LNCaP clone FGC (cell line): ENCODE results near the gene ITGAL.

Experiments used
- DNase-seq: peaks from one replicate; pipeline ENCODE4 v3.0.0-alpha.2; 2011; ENCODE audit warnings: low read depth
- H3K4me3 ChIP-seq: 2 replicates; pipeline ENCODE4 v1.5.1; 2011; ENCODE audit warnings: mild to moderate bottlenecking, low read depth, low read length, control low read depth
- TF ChIP-seq, protein P1 (sequence below): IDR thresholded peaks from 2 replicates; pipeline ENCODE4 v1.5.1; 2012; ENCODE audit warnings: mild to moderate bottlenecking; ENCODE audit not compliant: control insufficient read depth, insufficient read depth; ENCODE audit errors: extremely low read depth

Gene ITGAL

DNA sequence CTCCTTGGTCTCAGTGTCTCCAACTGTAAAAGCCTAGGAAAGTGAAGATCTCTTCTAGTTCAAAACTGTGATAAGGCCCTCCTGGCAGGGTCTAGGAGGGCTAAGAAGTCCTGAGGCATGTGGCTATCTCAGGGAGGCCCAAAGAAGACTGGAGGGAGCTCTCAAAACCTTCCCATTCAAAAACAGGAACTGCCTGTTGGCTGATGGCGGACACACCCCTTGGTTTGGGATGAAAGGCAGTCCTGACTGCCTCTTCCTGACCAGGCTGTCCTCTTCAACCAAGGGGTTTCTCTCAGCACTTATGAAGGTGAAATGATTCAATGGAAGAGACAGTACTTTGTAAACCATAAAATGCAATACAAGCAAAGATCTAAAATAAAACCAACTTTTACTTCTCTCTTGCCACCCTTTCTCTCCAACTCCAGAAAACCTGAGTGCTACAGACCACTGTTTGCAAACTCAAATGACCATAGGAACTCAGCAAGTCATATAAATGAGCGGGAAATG, 80.9 kb downstream of the ITGAL start:
- DNase-seq: no peak
- TF ChIP-seq, protein P1, sequence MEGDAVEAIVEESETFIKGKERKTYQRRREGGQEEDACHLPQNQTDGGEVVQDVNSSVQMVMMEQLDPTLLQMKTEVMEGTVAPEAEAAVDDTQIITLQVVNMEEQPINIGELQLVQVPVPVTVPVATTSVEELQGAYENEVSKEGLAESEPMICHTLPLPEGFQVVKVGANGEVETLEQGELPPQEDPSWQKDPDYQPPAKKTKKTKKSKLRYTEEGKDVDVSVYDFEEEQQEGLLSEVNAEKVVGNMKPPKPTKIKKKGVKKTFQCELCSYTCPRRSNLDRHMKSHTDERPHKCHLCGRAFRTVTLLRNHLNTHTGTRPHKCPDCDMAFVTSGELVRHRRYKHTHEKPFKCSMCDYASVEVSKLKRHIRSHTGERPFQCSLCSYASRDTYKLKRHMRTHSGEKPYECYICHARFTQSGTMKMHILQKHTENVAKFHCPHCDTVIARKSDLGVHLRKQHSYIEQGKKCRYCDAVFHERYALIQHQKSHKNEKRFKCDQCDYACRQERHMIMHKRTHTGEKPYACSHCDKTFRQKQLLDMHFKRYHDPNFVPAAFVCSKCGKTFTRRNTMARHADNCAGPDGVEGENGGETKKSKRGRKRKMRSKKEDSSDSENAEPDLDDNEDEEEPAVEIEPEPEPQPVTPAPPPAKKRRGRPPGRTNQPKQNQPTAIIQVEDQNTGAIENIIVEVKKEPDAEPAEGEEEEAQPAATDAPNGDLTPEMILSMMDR: no peak

DNA sequence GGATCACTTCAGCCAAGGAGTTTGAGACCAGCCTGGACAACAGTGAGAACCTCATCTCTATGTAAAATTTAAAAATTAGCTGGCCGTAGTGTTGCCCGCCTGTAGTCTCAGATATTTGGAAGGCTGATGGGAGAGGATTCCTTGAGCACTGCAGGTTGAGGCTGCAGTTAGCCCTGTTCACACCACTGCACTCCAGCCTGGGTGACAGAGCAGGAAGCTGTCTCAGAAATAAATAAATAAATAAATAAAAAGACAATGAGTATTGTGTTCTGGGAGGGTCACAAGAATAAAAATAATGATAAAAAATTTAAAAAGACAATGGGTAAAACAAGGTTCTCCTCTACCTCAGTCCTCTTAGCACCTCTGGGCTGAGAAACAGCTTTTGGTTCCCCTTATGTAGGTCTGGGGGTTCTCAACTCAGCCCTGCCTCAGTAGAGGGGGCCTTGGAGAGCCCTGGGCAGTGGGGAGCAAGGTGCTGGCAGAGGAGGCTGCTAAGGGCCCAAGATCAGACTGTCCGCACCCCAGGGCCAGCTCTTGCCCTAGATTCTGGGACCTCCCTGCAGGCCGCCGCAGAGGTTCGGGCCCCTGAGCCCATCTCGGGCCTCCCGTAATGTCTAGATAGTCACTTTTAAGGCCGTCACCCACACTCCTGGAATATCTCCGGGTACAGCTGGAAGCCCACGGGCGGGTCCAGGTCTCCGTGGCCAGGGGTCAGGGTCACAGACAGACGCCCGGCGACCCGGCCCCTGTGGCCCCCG, 82.2 kb downstream of the ITGAL start:
- TF ChIP-seq, protein P1: no peak
- no peak for DNase-seq

More for the DNA sequence above, 80.9 kb downstream of the ITGAL start:
- no peak overlapping the region for H3K4me3 ChIP-seq

DNA sequence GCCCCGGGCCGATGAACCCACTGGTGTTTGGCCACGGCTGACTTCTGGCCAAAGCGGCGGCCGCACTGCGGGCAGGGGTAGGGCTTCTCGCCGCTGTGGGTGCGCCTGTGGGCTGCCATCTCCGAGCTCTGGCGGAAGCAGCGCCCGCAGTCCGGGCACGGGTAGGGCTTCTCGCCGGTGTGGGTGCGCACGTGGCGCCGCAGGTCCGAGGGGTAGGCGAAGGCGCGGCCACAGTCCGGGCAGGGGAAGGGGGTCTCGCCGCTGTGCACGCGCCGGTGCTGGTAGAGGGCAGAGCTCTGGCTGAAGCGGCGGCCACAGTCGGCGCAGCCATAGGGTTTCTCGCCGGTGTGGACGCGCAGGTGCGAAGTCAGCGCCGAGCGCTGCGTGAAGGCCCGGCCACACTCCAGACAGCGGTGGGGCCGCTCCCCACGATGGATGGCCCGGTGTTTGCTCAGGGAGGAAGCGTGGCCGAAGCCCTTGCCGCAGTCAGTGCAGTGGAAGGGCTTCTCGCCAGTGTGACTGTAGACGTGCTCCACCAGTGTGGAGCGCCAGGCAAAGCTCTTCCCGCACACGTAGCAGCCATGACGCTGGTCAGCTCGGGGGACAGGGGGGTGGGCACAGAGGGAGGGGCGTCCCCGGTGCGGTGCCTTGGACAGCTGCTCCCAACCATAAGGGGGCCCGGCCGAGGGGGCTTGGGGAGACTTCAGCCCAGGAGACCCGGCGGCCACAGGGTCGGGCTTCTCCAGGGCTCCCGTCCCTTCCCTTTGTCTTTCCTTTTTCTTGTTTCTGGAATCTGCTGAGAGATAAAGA, 83.0 kb downstream of the ITGAL start:
- TF ChIP-seq, protein P1: no peak
- no peak overlapping the region for H3K4me3 ChIP-seq
- DNase-seq: no peak

More for the DNA sequence above, 82.2 kb downstream of the ITGAL start:
- H3K4me3 ChIP-seq: no peak overlapping the region

DNA sequence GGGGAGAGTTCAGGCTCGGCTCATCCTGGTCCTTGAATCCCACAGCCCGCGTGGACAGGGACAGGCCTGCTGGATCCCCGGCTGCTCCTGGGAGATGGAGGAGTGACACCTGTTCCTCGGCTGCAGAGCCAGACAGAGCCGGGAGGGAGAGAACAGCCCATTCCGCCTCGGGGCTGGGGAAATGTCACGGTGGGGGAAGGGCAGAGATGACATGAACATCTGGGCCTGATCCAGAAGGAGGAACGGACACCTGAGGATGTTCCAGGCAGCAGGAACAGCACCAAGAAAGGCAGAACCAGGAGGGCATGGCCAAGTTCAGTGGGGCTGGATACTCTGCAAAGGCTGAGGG, 83.6 kb downstream of the ITGAL start:
- TF ChIP-seq, protein P1: no peak
- H3K4me3 ChIP-seq: no peak overlapping the region
- peak; percentile 70 for DNase-seq

DNA sequence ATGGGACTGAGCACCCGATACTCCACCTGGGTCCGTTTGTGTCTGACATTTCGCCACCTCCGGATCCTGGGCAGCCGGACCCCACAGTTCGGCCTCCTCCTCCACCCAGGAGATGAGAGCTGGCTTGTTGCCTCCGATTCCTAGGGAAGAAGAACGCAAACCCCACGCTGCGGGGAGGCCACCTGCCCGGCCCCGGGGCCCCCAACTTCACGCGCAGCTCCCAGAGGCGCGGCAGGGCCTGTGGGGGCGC, 85.1 kb downstream of the ITGAL start:
- peak overlapping the region; percentile 81 for H3K4me3 ChIP-seq
- TF ChIP-seq, protein P1: no peak
- DNase-seq: no peak

DNA sequence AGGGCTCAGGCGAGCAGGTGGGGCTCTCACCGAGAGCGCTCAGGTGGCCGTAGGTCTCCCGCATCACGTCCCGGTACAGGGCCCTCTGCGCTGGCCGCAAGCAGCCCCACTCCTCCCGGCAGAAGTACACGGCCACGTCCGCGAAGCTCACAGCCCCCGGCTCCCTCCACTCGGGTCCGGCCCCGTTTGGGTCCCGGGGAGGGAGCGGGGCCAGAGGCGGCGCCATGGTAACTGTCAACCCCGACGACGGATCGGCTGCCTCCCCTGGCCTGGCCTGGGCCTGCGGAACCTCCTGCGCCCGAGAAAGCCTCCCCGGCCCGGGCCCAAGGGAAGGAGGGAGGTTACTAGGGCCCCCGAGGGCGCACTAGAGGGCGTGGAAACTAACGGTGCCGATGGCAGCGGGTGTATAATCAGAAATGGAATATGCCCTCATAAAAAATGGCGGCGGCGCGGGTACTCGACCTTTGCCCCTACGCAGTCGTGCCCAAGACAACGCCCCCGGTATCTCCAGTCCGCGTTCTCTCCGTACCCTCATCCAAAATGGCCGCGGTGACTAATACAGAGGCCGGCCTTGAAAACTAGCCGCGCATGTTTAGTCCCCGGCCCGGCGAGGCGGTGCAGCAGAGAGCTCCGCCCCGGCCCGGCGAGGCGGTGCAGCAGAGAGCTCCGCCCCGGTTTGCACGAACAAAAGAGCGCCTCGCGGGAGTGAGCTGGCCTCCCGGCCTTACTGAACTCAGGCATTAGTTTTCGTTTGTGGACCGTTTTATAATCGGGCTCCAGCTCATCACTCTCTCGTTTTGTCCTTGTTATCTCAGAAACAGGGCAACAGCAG, 85.6 kb downstream of the ITGAL start, which contains the start of gene ZNF764:
Gene ZNF764, minus strand, starts transcription at position 418 of the 832 bp plus-strand sequence. Its CDS starts 192 bp downstream, at position 226.
- H3K4me3 ChIP-seq: peak within 1 kb of the TSS; percentile 81
- TF ChIP-seq, protein P1: no peak
- peak; percentile 92 for DNase-seq
